Urinary bladder (tissue), 4 donors: ENCODE results near the gene SNTG2. TPM values are rescaled to one million over a fixed set of nuclear protein-coding genes. Genes with fewer than 3 reads are reported as not detected.

ENCODE experiments used
- DNase-seq: peaks from one replicate; pipeline ENCODE4 v3.0.0-alpha.2; 2015; ENCODE audit errors: extremely low spot score
- H3K27ac ChIP-seq: one replicate; pipeline ENCODE4 v1.5.1; 2013; ENCODE audit warnings: low read depth, mild to moderate bottlenecking, moderate library complexity
- H3K36me3 ChIP-seq: one replicate; pipeline ENCODE4 v1.6.1; 2013; ENCODE audit warnings: mild to moderate bottlenecking, moderate library complexity; ENCODE audit not compliant: insufficient read depth
- H3K4me1 ChIP-seq: one replicate; pipeline ENCODE4 v1.6.1; 2013; ENCODE audit warnings: mild to moderate bottlenecking, moderate library complexity; ENCODE audit not compliant: insufficient read depth
- H3K4me3 ChIP-seq: one replicate; pipeline ENCODE4 v1.5.1; 2013; ENCODE audit warnings: low read depth, low read length
- WGBS: extraction: QIAGEN DNeasy Blood & Tissue Kit; methylation state at CpG from one replicate; pipeline ENCODE4 v1.1.7; 2013; 5-methylcytosine and 5-hydroxymethylcytosine counted together
- polyA plus RNA-seq: library from polyadenylated mRNA; stranded (reverse); fragments of 200-250 nt; gene quantifications from one replicate; pipeline ENCODE4 v1.2.3, GENCODE V29; 2013
- total RNA-seq: library from RNA; depleted of rRNA; stranded (reverse); fragments of >200 nt; gene quantifications from one replicate; pipeline ENCODE4 v1.2.3, GENCODE V29; 2014
- donor health status: healthy with polysubstance abuse.
- donor health status: healthy.

SNTG2 gene
- total and polyA plus RNA-seq, 2 donors: 0.69 to 1.6 TPM

DNA sequence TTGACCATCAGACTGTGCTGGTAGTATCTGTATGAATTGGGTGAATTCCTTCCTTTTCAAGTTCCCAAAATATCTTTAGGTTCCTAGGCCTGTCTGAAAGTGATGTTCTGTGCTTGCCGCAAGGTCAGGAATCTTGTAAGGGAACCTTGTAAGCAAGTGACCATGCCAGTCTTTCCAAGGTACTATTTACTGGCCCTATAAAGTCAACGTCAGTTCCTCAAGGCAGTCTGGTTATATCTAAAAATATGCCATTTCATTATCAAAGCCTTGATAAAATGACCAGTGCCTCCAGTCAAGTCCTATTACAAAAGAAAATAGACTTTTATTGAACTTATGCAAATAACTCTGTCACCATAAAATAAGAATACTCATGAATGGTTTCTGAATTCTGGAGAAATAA, 374.2 kb downstream of the SNTG2 start:
- WGBS: 67% methylated on average over 2 of the region's 2 CpGs
- no peaks in the 10 kb centered on the region for H3K36me3 ChIP-seq
- no peaks in the 10 kb centered on the region for H3K4me1 ChIP-seq
- no peak overlapping the region for H3K27ac ChIP-seq
- no peak overlapping the region for H3K4me3 ChIP-seq
- DNase-seq: no peak

DNA sequence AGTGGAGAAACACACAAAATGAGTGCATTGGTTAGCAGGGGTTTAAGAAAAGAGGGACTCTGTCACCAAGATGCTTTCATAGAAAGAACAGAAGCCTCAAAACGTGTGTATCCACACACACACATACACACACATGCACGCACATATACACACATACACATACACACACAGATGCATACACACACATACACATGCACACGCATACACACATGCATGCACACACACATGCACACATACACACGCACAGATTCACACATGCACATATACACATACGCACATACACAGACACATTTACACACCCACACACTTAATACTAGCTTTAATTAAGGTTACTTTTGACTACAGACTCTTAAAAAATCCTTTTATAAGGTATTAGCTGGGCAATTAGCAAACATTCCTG, 378.0 kb downstream of the SNTG2 start:
- Histone ChIP-seq H3K27ac (no peak overlapping the region), H3K4me3 (no peak overlapping the region), H3K36me3 (no peaks in the 10 kb centered on the region), H3K4me1 (no peaks in the 10 kb centered on the region)
- WGBS: 83% methylated on average over 5 of the region's 5 CpGs
- no peak for DNase-seq

DNA sequence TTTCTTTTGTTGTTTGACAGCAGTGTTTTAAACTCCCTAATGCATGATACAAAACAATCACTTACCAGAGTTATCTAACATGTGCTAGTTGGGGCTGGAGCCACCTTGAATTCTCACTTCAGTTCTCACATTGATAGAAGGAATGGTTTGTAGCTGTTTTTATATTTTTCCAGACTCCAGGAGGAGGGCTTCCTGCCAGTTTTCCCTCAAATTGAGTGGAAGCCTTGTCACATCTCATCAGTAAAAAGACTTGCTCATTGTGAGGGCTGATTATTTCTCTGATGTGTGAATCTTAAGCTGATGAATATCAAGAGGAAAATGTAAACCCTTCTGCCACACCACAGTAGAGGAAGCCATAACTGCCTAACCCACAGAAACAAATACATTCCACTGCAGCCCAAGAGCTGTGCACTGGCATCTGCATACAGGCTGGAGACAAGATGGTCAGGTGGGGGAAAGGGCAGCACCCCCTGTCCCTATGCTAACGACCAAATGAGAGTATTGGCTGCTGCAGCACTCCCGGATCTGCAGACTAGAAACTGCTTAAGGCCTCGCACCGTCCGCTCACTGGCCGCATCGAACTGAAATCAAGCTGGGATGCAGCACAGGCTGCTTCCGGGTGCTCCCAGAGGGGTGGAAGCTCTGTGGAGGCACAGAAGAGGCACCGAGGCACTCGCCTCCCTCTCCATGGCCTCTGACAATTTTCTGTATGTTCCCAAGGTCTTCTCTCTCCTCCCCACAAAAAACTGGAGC, 388.9 kb downstream of the SNTG2 start:
- WGBS: 65% methylated on average over 10 of the region's 10 CpGs
- Histone ChIP-seq H3K4me1 (no peaks in the 10 kb centered on the region), H3K27ac (no peak overlapping the region), H3K4me3 (no peak overlapping the region), H3K36me3 (no peaks in the 10 kb centered on the region)
- no peak for DNase-seq

DNA sequence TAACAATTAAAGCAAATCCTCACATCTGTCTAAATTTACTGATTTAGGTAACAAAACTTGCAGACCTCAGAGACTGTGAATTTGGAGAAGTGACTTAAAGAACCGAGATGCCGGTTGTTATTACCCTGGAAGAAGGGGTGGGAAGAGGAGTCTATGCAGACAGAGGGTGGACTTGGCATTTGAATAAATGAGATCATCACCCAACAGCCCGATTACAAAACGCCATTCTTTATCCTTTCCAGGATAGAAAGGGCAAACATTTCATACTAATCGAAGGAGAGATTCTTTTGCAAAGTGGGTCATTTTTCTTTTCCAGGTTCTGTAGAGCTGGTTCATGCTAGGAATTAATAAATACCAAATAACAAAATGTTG, 389.5 kb downstream of the SNTG2 start:
- Histone ChIP-seq H3K36me3 (no peaks in the 10 kb centered on the region), H3K4me1 (no peaks in the 10 kb centered on the region), H3K4me3 (no peak overlapping the region), H3K27ac (no peak overlapping the region)
- WGBS: 63% methylated on average over 5 of the region's 5 CpGs
- no peak for DNase-seq

DNA sequence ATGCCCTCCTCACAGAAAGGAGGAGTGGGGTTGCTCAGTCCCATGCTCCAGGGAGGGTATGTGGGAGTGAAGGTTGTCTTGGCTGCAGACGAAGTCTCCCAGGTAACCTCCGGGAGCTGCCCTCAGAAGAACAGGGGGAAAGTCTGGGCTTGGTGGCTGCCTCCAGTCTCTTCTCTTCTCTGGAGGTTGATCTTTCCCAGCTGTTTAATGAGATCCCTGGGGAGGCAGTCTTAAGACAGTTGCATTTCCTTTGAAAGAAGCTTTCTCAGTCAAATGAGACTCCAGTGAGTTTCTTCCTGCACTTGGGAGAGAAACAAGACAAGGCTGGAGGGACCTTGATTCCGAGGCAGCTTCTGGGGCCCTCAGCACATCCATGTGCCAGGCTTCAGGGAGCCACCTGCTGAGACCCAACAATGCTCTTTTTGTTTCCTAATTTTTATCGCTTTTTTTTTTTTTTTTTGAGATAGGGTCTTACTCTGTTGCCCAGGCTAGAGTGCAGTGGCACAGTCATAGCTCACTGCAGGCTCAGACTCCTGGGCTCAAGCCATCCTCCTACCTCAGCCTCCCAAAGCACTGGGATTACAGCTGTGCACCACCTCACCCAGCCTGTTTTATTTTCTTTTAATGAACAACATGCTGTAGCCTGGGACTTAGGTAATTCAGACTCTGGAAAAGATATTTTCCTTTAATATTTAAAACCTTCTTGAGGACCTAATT, 390.9 kb downstream of the SNTG2 start:
- H3K36me3 ChIP-seq: no peaks in the 10 kb centered on the region
- DNase-seq: peak; percentile 1
- WGBS: 48% methylated on average over 4 of the region's 4 CpGs
- no peaks in the 10 kb centered on the region for H3K4me1 ChIP-seq
- H3K4me3 ChIP-seq: no peak overlapping the region
- no peak overlapping the region for H3K27ac ChIP-seq

DNA sequence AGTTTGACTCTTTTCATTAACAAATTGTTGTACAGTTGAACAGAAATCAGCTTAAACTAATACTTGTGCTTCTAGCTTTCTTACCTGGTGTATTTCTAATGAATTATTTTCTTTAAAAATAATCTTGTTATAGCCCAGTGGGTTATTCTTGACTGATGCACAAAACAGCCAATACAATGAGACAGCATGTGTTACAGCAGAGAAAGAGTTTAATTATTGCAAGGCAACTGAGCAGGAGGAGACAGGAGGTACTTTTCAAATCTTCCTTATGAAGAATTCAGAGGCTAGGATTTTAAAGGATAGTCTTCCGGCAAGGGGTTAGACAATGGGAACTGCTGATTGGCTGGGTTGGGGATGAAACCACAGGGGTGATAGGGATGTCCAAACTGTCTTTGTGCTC, 398.1 kb downstream of the SNTG2 start:
- 93% methylated on average over 1 of the region's 1 CpG for WGBS
- Histone ChIP-seq H3K4me3 (no peak overlapping the region), H3K36me3 (no peaks in the 10 kb centered on the region), H3K27ac (no peak overlapping the region), H3K4me1 (no peaks in the 10 kb centered on the region)
- DNase-seq: no peak

DNA sequence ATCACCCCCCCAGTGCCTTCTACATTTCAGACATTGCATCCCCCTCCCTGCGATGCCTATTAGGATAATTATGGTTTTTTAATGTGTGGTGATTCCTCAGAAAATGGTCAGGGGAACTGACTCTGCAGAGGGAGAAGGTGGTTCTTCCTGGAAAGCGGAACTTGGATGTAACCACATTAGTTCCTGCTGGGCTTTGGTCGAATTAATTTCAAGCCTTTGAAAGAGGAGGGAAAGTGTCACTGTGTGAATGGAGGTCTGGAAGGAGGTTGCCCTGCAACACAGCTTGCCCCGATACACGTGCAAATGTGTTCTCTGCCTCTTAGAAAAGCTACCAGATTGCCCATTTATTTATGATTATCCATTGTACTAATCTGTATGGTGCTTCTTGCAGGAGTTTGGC, 399.5 kb downstream of the SNTG2 start:
- no peak for DNase-seq
- Histone ChIP-seq H3K36me3 (no peaks in the 10 kb centered on the region), H3K4me1 (no peaks in the 10 kb centered on the region), H3K27ac (no peak overlapping the region), H3K4me3 (no peak overlapping the region)
- 72% methylated on average over 5 of the region's 5 CpGs for WGBS

DNA sequence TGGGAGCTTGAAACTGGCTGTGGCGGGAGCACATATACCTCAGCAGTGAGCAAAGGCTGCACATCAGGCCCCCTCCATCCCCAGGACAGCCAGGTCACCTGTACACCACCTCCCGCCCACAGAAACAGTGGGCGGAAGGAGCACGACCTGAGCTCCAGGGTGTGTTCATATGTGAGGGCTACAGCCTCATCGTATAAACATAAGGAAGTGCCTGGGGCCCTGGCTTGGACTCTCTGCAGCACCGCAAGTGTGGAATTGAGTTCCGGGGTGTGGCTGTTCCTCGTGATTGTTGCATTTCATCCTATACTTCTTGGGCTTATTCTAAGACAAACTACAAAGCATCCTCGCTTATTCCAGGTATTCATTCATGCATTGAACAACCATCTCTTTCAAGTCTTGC, 402.5 kb downstream of the SNTG2 start:
- Histone ChIP-seq H3K27ac (no peak overlapping the region), H3K36me3 (no peaks in the 10 kb centered on the region), H3K4me1 (no peaks in the 10 kb centered on the region), H3K4me3 (no peak overlapping the region)
- 82% methylated on average over 9 of the region's 9 CpGs for WGBS
- no peak for DNase-seq

DNA sequence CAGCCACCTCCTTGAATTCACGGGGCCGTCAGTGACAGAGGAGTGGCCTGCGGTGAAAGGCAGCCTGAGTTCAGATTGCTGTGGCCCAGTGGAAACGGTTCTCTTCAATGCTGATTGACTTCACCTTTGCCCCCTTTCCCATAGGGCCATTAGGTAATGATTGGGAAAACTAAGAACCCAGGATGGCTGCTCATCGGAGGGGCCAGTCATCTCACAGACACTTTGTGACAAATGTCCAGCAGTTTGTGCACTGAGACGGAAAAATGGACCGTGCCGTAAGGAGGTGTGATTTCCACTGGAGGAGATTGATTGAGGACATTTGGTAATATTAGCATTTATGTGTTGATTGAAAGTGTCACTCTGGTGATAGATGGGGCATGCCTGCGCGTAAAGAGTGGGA, 402.9 kb downstream of the SNTG2 start:
- Histone ChIP-seq H3K36me3 (no peaks in the 10 kb centered on the region), H3K4me1 (no peaks in the 10 kb centered on the region), H3K4me3 (no peak overlapping the region), H3K27ac (no peak overlapping the region)
- 82% methylated on average over 10 of the region's 10 CpGs for WGBS
- DNase-seq: no peak

DNA sequence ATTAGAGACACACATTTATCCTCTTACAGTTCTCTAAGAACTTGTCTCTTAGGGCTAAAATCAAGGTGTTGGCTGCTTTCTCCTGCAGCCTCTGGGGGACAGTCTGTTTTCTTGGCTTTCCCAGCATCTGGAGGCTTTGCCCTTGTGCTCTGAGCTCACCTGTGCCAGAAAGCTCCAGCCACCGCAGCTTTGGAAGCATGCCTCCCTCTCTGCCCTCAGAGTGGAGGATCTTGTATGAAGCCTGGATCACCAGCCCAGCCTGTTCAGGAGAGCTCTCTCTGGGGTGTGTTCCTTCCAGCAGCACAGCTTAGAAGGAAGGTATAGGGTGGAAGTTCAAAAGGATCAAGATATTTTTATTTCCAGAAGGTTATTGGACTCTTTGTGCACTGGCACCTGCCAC, 409.5 kb downstream of the SNTG2 start:
- 74% methylated on average over 1 of the region's 1 CpG for WGBS
- no peak for DNase-seq
- Histone ChIP-seq H3K4me1 (no peaks in the 10 kb centered on the region), H3K27ac (no peak overlapping the region), H3K36me3 (no peaks in the 10 kb centered on the region), H3K4me3 (no peak overlapping the region)

DNA sequence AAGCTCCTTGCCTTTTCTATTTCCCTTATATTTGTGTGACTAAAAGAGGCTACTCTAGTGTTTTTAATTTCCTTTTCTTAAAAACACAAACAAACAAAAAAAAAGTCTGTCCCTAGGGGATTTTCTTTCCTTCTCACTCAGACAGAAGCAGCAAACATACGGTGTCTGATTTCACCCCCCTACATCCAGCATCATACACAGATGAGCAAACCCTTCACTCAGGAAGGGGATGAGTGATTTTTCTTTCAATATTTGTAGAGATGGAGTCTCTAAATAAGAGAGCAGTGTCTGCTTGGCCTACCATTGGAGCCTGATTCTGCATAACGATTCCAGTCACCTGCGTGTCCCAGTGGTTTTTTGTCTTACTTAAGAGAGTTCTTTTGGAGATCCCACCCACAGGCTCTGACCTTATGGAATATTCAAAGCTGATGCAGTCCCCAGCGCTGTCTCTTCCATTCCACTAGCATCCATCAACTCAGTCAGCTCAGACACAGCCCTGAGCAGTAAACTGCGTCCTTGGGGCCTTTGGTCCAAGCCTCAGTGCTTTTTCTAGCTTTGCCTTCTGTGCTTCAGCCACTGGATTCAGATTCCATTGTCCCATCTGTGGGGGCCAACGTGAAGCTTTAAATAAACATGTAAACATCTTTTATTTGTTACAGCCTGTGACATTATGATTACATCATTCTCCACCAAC, 410.1 kb downstream of the SNTG2 start:
- Histone ChIP-seq H3K4me1 (no peaks in the 10 kb centered on the region), H3K36me3 (no peaks in the 10 kb centered on the region), H3K27ac (no peak overlapping the region), H3K4me3 (no peak overlapping the region)
- WGBS: 77% methylated on average over 6 of the region's 6 CpGs
- no peak for DNase-seq

DNA sequence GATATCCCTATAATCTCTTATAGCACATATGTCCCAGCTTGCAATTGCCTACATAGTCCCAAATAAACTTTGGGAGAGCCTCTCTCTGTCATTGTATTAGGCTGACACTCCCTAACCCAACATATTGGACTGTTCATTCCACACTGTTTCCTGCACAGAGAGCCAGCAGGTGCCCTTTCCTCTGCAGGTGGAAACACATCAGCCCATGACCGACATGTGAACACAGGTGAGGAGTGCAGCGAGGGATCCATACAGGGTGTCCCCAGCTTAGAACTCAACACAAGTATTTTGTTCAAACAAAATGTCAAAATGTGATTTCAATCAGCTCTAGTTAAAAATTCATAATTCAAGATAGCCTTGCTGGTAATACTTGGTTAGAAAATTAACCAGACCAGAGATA, 412.7 kb downstream of the SNTG2 start:
- H3K4me3 ChIP-seq: no peak overlapping the region
- no peak for DNase-seq
- H3K27ac ChIP-seq: no peak overlapping the region
- no peaks in the 10 kb centered on the region for H3K36me3 ChIP-seq
- 96% methylated on average over 2 of the region's 2 CpGs for WGBS
- H3K4me1 ChIP-seq: no peaks in the 10 kb centered on the region

DNA sequence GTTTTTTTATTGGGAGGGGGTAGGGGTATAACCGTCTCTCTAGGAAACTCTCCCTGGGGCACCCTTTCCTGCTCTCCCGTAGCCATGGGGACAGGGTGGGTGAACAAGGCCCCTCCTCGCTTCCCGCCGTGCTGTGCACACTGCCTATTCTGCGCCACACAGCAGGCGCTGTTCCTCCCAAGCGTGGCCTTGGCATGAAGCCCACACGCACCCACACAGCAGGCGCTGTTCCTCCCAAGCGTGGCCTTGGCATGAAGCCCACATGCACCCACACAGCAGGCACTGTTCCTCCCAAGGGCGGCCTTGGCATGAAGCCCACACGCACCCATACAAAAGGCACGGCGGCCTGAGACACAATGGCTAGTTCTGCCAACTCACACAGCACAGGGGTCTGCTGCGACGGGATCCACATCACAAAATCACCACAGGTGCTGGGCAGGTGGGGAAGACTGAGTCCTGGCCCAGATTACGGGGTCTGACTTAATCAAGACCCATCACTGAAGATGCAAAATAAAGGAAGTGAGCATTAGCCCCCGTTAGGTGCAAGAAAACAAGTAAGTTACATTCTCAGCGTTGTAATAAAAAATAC, 416.0 kb downstream of the SNTG2 start:
- no peak overlapping the region for H3K4me3 ChIP-seq
- no peaks in the 10 kb centered on the region for H3K4me1 ChIP-seq
- DNase-seq: no peak
- H3K36me3 ChIP-seq: no peaks in the 10 kb centered on the region
- 77% methylated on average over 20 of the region's 20 CpGs for WGBS
- H3K27ac ChIP-seq: no peak overlapping the region

DNA sequence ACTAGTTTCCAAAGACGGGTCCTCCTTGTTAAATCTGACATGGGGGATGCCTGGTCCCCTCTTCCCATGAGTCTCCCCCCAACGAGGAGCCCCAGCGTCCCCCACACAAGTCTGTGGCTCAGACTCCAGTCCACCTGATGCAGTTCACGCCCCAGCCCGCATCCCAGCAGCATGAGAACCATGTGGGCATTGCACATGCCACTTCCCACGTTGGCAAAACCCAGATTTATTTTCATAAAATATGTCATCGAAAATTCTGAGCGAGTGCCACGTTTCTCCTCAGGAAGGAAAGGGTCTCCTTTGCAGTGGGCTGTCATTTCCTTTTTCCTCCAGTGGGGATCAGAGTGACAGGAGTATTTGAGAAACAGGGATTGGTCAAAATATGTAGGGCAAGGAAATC, 417.0 kb downstream of the SNTG2 start:
- 73% methylated on average over 9 of the region's 9 CpGs for WGBS

More for the DNA sequence above, 417.0 kb downstream of the SNTG2 start:
- Histone ChIP-seq H3K27ac (no peak overlapping the region), H3K4me3 (no peak overlapping the region), H3K4me1 (no peaks in the 10 kb centered on the region), H3K36me3 (no peaks in the 10 kb centered on the region)
- DNase-seq: no peak
